ENCODE measurements around the gene GALNT4. TPM values are rescaled to one million over a fixed set of nuclear protein-coding genes. Genes with fewer than 3 reads are reported as not detected.
A peak's percentile ranks its signal among the peaks of the same experiment; 100 is the strongest.

GALNT4 gene
- total and polyA plus RNA-seq, 9 of the 15 experiments (the other 6 are each of a cell fraction or from before 2014, with no cell fraction given) = 1.2 to 4.6 (median 3.4) TPM

DNA sequence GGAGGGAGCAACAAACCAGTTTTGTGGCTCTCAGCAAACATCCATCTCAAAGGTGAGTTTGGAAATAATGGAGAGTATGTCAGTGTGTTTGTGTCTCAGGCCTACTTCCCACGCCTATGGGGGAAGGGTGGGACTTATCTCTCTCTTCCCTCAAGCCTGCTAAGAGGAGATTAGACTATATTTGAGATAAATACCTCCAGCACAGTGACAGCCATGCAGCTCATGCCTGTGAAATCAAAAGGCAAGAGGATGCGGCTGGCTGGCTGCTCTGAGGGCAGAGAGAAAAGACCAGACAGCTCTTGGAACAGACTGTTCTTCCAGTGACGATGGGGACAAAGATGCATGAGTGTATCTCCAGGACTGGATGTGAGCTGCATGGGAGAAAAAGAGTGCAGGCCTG lies 16.0 kb upstream of the GALNT4 start (continued):
- TF ChIP-seq EP300 (IDR thresholded peaks at IDR 0.05; ENCODE audit: low read length) = peak; percentile 98
- peak; percentile 81 for TF ChIP-seq HDAC3 (IDR thresholded peaks at IDR 0.05; ENCODE audit: borderline replicate concordance, partially characterized antibody)
- TF ChIP-seq, protein P1, sequence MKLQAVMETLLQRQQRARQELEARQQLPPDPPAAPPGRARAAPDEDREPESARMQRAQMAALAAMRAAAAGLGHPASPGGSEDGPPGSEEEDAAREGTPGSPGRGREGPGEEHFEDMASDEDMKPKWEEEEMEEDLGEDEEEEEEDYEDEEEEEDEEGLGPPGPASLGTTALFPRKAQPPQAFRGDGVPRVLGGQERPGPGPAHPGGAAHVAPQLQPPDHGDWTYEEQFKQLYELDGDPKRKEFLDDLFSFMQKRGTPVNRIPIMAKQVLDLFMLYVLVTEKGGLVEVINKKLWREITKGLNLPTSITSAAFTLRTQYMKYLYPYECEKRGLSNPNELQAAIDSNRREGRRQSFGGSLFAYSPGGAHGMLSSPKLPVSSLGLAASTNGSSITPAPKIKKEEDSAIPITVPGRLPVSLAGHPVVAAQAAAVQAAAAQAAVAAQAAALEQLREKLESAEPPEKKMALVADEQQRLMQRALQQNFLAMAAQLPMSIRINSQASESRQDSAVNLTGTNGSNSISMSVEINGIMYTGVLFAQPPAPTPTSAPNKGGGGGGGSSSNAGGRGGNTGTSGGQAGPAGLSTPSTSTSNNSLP (IDR thresholded peaks at IDR 0.05; ENCODE audit: borderline replicate concordance, low read depth, low read length) = peak; percentile 66; the same call in 1 of the 2 replicates
- peak; percentile 74 for TF ChIP-seq NFIC (IDR thresholded peaks at IDR 0.05)
- TF ChIP-seq ZNF431 (CRISPR knock-in tag; IDR thresholded peaks at IDR 0.05) = no peak
- TF ChIP-seq U2AF1 (optimal IDR thresholded peaks at IDR 0.05; ENCODE audit: low read depth, low read length) = no peak
- TF ChIP-seq ZNF3 (CRISPR knock-in tag; IDR thresholded peaks at IDR 0.05) = no peak
- TF ChIP-seq TCF3 (CRISPR knock-in tag; IDR thresholded peaks at IDR 0.05) = peak; percentile 95
- peak; percentile 62; the same call in 1 of the 2 replicates for TF ChIP-seq MYNN (IDR thresholded peaks at IDR 0.05)
- TF ChIP-seq MYNN (CRISPR knock-in tag; IDR thresholded peaks at IDR 0.05) = no peak
- TF ChIP-seq ARNT (IDR thresholded peaks at IDR 0.05) = peak in 1 of 2 experiments; percentile 79; a peak in 2 of 4 replicates
- no peak for TF ChIP-seq ZNF584 (CRISPR knock-in tag; IDR thresholded peaks at IDR 0.05; ENCODE audit: low read depth)
- peak; percentile 95 for TF ChIP-seq TAL1 (IDR thresholded peaks at IDR 0.05)
- no peak for TF ChIP-seq CREBBP (IDR thresholded peaks at IDR 0.05; ENCODE audit: low read depth, low read length)
- TF ChIP-seq FOXK2 (conservative IDR thresholded peaks at IDR 0.05 in 1 of 2, IDR thresholded peaks at IDR 0.05 in 1 of 2; ENCODE audit: low read depth in 2 of 2) = 0 out of 4 replicates have a peak, but pooled peaks of 1 of the 2 experiments have one; percentile 3
- TF ChIP-seq GABPB2 (CRISPR knock-in tag; conservative IDR thresholded peaks at IDR 0.05) = no peak
- TF ChIP-seq MBD2 (IDR thresholded peaks at IDR 0.05; ENCODE audit: borderline replicate concordance, low read depth) = peak; percentile 71; the same call in 1 of the 2 replicates
- TF ChIP-seq, protein P2, sequence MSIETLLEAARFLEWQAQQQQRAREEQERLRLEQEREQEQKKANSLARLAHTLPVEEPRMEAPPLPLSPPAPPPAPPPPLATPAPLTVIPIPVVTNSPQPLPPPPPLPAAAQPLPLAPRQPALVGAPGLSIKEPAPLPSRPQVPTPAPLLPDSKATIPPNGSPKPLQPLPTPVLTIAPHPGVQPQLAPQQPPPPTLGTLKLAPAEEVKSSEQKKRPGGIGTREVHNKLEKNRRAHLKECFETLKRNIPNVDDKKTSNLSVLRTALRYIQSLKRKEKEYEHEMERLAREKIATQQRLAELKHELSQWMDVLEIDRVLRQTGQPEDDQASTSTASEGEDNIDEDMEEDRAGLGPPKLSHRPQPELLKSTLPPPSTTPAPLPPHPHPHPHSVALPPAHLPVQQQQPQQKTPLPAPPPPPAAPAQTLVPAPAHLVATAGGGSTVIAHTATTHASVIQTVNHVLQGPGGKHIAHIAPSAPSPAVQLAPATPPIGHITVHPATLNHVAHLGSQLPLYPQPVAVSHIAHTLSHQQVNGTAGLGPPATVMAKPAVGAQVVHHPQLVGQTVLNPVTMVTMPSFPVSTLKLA (conservative IDR thresholded peaks at IDR 0.05) = peak in 1 of 2 experiments; percentile 66; a peak in 2 of 4 replicates
- peak; percentile 75; the same call in 1 of the 2 replicates for TF ChIP-seq JUND (IDR thresholded peaks at IDR 0.05; ENCODE audit: borderline replicate concordance, low read depth, low read length)
- peak; percentile 8; the same call in 1 of the 3 replicates for TF ChIP-seq JUND (tag; IDR thresholded peaks at IDR 0.05; ENCODE audit: borderline replicate concordance, low read depth, low read length)
- TF ChIP-seq ARID1B (IDR thresholded peaks at IDR 0.05) = peak; percentile 97
- no peak for TF ChIP-seq SRSF3 (IDR thresholded peaks at IDR 0.05; ENCODE audit: insufficient read depth, low read length)
- peak; percentile 88 for TF ChIP-seq SMARCC2 (IDR thresholded peaks at IDR 0.05; ENCODE audit: low read depth)
- TF ChIP-seq RCOR1 (IDR thresholded peaks at IDR 0.05; ENCODE audit: borderline replicate concordance in 1 of 2, low read depth in 2 of 2, low read length in 2 of 2) = peak; percentile 86 to 95; a peak in 3 of 4 replicates
- TF ChIP-seq KAT2B (IDR thresholded peaks at IDR 0.05; ENCODE audit: low read depth, low read length) = no peak
- no peak for TF ChIP-seq SRSF1 (IDR thresholded peaks at IDR 0.05; ENCODE audit: low read depth, low read length)
- peak; percentile 21; the same call in 1 of the 2 replicates for TF ChIP-seq ESRRA (IDR thresholded peaks at IDR 0.05; ENCODE audit: borderline replicate concordance, low read depth)
- peak; percentile 93 for TF ChIP-seq PML (IDR thresholded peaks at IDR 0.05; ENCODE audit: low read length)
